HG02763 (cell line): ENCODE data around the gene COX8C.
"Not testable (repeated sequence)": the region's sequence is repeated elsewhere in the genome, so short reads cannot be mapped to it uniquely, and the experiment has no call there.

Experiments used
- ATAC-seq: cut with Tn5 transposase; IDR thresholded peaks from one replicate; pipeline ENCODE4 v1.9.1; 2021; ENCODE audit warnings: mild to moderate bottlenecking, moderate library complexity; ENCODE audit not compliant: unreplicated experiment

The COX8C gene

DNA sequence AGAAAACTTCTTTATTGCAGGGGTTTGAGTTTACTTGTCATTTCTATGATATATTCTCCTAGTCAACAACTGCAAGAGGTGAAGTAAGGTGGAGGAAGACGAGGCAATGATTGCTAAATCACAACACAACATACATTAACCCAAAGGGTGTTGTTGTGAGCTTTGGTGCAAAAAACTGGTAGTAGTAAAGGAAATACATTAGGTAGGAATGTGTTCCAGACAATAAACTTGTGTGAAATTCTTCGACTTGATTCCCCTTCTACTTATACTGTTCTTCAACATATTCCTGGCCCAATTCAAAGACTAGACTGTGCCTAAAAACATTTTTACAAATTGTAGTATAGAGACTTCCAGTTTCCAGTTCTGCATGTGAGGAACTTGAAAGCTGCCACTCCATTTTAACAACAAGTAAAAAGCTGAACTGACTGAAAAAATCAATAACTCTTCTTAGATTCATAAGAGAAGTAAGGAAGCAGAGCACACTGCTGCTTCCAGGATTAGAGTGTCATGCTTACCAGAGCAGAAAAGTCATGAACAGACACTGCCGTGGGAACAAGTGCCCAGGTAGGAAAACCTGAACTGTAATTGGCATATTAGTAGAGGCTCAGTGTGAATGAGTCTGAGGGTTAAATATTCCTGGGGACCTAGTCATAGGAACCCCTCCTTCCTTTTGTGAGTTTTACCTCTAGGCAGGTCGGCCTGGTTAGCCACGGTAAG lies 22.2 kb downstream of the COX8C start:
- ATAC-seq = peak; percentile 26

GRCh38 chr14:93369713-93370266 lies 22.8 kb downstream of the COX8C start:
- ATAC-seq = peak; percentile 86

DNA sequence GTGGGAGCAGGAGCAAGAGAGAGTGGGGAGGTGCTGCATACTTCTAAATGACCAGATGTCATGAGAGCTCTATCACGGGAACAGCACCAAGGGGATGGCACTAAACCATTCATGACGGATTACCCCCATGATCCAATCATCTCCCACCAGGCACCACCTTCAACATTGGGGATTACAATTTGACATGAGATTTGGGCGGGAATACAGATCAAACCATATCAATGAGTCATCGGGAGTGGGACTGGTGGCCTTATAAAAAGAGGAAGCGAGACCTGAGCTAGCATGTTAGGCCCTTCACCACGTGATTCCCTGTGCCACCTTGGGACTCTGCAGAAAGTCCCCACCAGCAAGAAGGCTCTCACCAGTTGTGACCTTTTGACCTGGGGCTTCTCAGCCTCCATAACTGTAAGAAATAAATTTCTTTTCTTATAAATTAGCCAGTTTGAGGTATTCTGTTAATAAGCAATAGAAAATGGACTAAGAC lies 28.7 kb downstream of the COX8C start:
- peak; percentile 96 for ATAC-seq

DNA sequence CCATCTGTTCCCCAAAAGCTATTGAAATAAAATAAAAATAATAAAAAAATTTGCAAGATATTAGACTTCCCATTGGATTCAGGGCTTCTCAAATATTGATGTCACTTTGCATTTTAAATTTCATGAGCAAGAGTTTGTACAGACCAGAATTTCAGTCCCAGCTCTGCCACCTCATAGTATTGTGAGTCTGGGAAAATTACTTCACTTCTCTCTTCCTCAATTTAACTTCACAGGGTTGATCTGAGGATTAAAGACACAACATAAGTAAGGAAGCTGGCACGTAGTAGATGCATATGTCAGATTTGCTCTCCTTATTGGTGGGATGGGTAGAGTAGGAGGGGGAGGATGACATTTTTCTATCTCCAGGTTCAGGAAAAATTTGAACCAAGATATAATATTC lies 32.8 kb downstream of the COX8C start:
- no peak for ATAC-seq

- ATAC-seq = no peak
Measured at GRCh38 chr14:93381644-93382043, 34.7 kb downstream of the COX8C start.

- not testable (repeated sequence) for ATAC-seq
Measured at GRCh38 chr14:93384256-93384655, 37.3 kb downstream of the COX8C start.

- no peak for ATAC-seq
Measured at GRCh38 chr14:93395231-93395630, 48.2 kb downstream of the COX8C start.

- no peak for ATAC-seq
Measured at GRCh38 chr14:93396456-93396855, 49.5 kb downstream of the COX8C start.
